H1 (cell line): Measurements from ENCODE around the gene ICA1. TPM values are rescaled to one million over a fixed set of nuclear protein-coding genes. Genes with fewer than 3 reads are reported as not detected.

Experiments
- TAF1 ChIP-seq: IDR thresholded peaks from 2 replicates; pipeline ENCODE4 v1.6.1; 2011; ENCODE audit warnings: mild to moderate bottlenecking, low read depth, low read length
- polyA plus RNA-seq, 7 experiments: library from polyadenylated mRNA; depleted of rRNA in 3 of 7; stranded (reverse) in 5 of 7; unstranded in 2 of 7; fragments of >200 nt in 5 of 7; fragments of 200-250 nt in 2 of 7; gene quantifications; 1 replicate in 5 of 7; 2 replicates in 1 of 7; 4 replicates in 1 of 7; pipeline versions ENCODE4 v1.2.1 to v1.2.3, GENCODE V29; 2011 to 2013; ENCODE audit warnings: missing spikeins in 2 of 7, mixed read lengths in 2 of 7
- total RNA-seq: library from RNA; stranded (reverse); fragmentation: NEBNext Ultra II Directional; extraction: Animal tissue kit (Norgen Biotek cat#: 25700); gene quantifications from 2 replicates; pipeline ENCODE4 v1.2.1, GENCODE V29; 2021

Gene ICA1
- total and polyA plus RNA-seq, 2 of the 8 experiments (the other 6 are each of a cell fraction or from before 2014, with no cell fraction given): 14.9 to 37.1 TPM

- no peak for TF ChIP-seq TAF1
Measured at GRCh38 chr7:8105449-8106095, 156.4 kb downstream of the ICA1 start (continued).
